T47D (cell line): ENCODE data around the gene RCOR3.
"Not testable (repeated sequence)": the region's sequence is repeated elsewhere in the genome, so short reads cannot be mapped to it uniquely, and the experiment has no call there.

Experiments used
- DNase-seq, 2 experiments: peaks; one replicate each; pipeline versions ENCODE4 v3.0.0 to v3.0.0-alpha.2; 2011 to 2012; ENCODE audit warnings: low read depth in 1 of 2, low spot score in 1 of 2
- JUND ChIP-seq: IDR thresholded peaks from 2 replicates; pipeline ENCODE4 v1.6.1; 2012; ENCODE audit warnings: low read depth
- in situ Hi-C: cut with HindIII; loops from 2 replicates; pipeline ENCODE4 v1.10.0; 2016; ENCODE audit warnings: low sequenced_read_pairs, low pct_unique_long_range_greater_than_20kb

RCOR3 gene

GRCh38 chr1:211241071-211241470 lies 18.1 kb upstream of the RCOR3 start:
- in situ Hi-C loops, result no loop called here
- no peak for TF ChIP-seq JUND

DNA sequence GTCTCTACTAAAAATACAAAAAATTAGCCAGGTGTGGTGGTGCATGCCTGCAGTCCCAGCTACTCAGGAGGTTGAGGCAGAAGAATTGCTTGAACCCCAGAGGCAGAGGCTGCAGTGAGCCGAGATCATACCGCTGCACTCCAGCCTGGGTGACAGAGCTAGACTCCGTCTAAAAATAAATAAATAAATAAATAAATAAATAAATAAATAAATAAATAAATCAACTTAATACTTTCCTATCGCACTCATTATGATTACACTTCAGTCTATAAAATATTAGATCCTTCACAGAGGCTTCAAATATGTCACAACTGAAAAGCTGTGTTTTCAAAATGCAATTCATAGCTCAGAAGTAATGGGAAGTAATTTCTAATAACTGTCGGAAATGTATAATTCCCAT lies 15.5 kb upstream of the RCOR3 start:
- in situ Hi-C loops, DNase-seq: not testable (repeated sequence)

More at GRCh38 chr1:211241071-211241470, 18.1 kb upstream of the RCOR3 start:
- no peak for DNase-seq

GRCh38 chr1:211246583-211246982 lies 12.6 kb upstream of the RCOR3 start:
- in situ Hi-C loops, DNase-seq: not testable (repeated sequence)

DNA sequence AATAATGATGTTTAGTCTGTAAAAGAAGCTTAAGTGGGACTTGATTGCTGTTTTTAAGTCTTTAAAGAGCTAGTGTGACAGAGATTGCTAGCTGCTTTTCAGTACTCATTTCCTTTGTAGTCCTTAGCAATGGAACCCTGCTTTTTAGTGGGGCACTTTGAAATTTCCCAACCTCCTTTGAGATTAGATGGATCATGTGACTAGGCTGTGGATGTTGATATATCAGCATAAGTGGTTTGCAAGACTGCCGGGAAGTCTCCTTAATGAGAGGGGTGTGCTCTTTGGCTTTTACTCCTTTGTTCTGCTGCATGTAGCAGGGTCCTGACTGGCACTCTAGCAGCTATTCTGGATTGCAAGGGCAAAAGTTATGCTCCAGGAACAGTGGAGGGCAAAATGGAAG lies 11.2 kb upstream of the RCOR3 start:
- in situ Hi-C loops, result no loop called here
- DNase-seq, result no peak
- TF ChIP-seq JUND, result no peak

DNA sequence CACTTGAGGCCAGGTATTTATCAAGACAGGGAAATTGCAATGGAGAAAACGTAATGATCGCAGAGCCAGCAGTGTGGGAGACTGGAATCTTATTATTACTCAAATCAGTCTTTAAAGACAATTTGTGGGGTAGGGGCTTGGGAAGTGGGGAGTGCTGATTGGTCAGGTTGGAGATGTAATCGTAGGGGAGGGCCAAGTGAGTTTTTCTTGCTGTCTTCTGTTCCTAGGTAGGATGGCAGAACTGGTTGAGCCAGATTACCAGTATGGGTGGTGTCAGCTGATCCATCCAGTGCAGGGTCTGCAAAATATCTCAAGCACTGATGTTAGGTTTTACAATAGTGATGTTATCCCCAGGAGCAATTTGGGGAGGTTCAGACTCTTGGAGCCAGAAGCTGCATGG lies 9.6 kb upstream of the RCOR3 start:
- peak in 1 of 2 experiments; percentile 39 for DNase-seq
- in situ Hi-C loops, result not testable (repeated sequence)

DNA sequence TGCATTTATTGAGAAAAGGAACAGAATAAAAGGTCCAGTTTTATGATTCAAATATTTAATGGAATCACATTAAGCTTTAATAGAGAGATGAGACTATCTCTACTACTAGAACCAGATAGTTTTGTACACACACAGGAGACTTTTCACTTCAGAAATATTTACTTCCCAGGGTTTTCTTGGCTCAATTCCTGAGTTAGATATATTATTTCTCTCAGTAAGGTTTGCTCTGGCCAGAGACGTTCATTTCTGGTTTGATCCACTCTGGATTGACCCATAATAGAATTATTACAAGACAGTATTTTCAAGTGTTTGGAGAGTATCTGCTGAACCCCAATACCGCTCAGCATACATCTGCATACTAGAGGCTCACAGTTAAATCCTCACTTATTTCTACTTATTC lies 1.3 kb upstream of the RCOR3 start:
- in situ Hi-C loops, result no loop called here
- no peak for TF ChIP-seq JUND
- DNase-seq, result no peak

DNA sequence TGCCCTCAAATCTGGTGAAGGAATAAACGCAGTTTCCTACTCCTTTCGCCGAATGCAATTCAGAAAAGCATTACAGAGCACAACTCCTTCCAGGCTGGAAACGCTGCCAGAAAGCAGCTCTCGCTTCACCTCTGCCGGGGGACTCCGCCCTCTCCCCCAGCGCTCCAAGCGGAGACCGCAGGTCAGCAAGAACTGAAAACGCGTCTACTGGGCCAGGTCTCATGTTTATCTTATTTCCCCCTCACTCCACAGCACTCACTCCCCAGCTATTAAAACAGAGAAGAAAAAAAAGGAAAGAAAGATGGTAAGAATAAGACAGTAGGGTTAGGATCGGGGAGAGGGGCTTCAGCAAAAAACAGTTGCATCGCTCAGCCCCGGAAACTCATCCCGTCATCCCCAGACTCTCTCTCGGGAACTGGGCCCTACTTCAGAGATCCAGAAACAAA lies 833 bp upstream of the RCOR3 start:
- no peak for TF ChIP-seq JUND
- DNase-seq, result peak; percentile 61 to 89
- in situ Hi-C loops, result no loop called here

DNA sequence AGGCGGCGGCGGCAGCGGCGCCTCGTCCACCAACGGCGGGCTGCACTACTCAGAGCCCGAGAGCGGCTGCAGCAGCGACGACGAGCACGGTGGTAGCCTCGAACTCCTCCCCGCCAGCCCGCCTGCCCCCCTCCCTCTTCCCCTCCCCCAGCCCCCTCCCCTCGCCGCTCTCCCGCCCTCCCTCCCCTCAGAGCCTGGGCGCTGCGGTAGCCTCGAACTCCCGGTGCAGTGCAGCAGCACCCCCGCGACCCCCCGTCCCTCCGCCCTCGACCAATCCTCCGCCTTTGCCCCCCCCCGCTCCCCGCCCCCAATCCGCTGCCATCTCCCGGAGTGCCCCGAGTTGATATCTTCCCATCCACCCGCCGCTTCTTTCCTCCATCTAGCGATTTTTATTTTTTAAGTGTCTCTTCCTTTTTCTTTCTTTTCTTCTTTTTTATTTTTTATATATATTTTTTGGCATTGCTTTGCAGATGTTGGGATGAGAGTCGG lies 516 bp downstream of the RCOR3 start:
- TF ChIP-seq JUND, result no peak
- peak; percentile 18 to 67 for DNase-seq
- in situ Hi-C loops, result no loop called here

- TF ChIP-seq JUND, result no peak
- in situ Hi-C loops, result no loop called here
- DNase-seq, result peak; percentile 88 to 89
Measured at GRCh38 chr1:211260141-211261107, 1.3 kb downstream of the RCOR3 start.

GRCh38 chr1:211261229-211261628 lies 2.1 kb downstream of the RCOR3 start:
- no peak for TF ChIP-seq JUND
- in situ Hi-C loops, result no loop called here
- DNase-seq, result no peak

- in situ Hi-C loops, DNase-seq: not testable (repeated sequence)
Measured at GRCh38 chr1:211263022-211263421, 3.9 kb downstream of the RCOR3 start.

- no peak for TF ChIP-seq JUND
- no peak for DNase-seq
- in situ Hi-C loops, result no loop called here
Measured at GRCh38 chr1:211267204-211267857, 8.2 kb downstream of the RCOR3 start.

DNA sequence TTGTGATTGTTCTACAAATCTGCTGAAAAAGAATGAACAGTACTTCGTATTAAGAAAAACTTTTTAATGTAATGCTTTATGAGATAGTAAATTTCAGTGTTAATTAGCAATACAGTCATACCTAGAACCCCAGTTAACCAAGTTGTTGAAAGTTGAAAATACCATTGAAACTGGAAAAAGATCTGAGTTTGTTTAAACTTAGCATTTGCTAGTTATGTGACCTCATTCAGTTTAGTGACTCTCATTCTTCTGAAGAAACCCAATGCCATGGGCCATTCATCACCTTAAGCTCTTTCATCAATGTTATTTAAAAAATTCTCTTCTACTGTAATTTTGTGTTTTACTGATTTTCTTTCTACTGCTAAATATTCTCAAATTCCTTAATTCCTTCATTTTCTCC lies 20.2 kb downstream of the RCOR3 start:
- in situ Hi-C loops, result no loop called here
- TF ChIP-seq JUND, result no peak
- DNase-seq, result no peak

DNA sequence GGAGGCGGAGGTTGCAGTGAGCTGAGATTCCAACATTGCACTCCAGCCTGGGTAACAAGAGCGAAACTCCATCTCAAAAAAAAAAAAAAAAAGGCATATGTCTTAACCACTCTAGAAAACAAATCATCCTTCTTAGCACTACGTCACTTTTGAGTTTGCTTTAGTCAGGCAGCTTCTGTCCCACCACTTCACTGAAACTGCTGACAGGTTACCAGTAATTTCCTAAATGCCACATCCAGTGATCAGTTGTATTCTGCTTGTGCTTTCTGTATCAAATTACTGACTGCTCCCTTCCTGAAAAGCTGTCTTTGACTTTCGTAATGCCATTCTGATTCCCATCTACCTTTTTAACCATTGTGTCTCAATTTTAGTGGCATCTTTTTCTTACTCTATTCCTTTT lies 21.7 kb downstream of the RCOR3 start:
- TF ChIP-seq JUND, result no peak
- in situ Hi-C loops, result no loop called here

More for the DNA sequence above, 21.7 kb downstream of the RCOR3 start:
- DNase-seq, result no peak
